GM12875 (cell line): ENCODE data around the gene ZNF664.
"Not testable (repeated sequence)": the region's sequence is repeated elsewhere in the genome, so short reads cannot be mapped to it uniquely, and the experiment has no call there.

ENCODE experiments used
- H3K4me3 ChIP-seq: one replicate; pipeline ENCODE4 v1.5.1; 2011; ENCODE audit warnings: low read depth, low read length, control low read depth
- CTCF ChIP-seq: IDR thresholded peaks from 2 replicates; pipeline ENCODE4 v1.5.1; 2011; ENCODE audit warnings: low read depth, mild to moderate bottlenecking, control low read depth, inconsistent platforms, low read length, moderate library complexity, borderline replicate concordance; ENCODE audit not compliant: insufficient read depth

The ZNF664 gene

GRCh38 chr12:123942238-123942653, 30.8 kb upstream of the ZNF664 start:
- no peak for TF ChIP-seq CTCF

GRCh38 chr12:123942911-123943648, 29.9 kb upstream of the ZNF664 start:
- no peak for TF ChIP-seq CTCF
- H3K4me3 ChIP-seq: no peak overlapping the region

More at GRCh38 chr12:123942238-123942653, 30.8 kb upstream of the ZNF664 start:
- no peak overlapping the region for H3K4me3 ChIP-seq

- no peak for TF ChIP-seq CTCF
- no peak overlapping the region for H3K4me3 ChIP-seq
Measured at GRCh38 chr12:123943816-123944215, 29.2 kb upstream of the ZNF664 start.

GRCh38 chr12:123944696-123945095, 28.3 kb upstream of the ZNF664 start:
- no peak overlapping the region for H3K4me3 ChIP-seq
- no peak for TF ChIP-seq CTCF

- no peak overlapping the region for H3K4me3 ChIP-seq
- TF ChIP-seq CTCF: no peak
Measured at GRCh38 chr12:123945287-123946151, 27.5 kb upstream of the ZNF664 start.

GRCh38 chr12:123946152-123946515, 26.9 kb upstream of the ZNF664 start:
- no peak for TF ChIP-seq CTCF
- H3K4me3 ChIP-seq: no peak overlapping the region

- H3K4me3 ChIP-seq: not testable (repeated sequence)
Measured at GRCh38 chr12:123946516-123947505, 26.2 kb upstream of the ZNF664 start.

- H3K4me3 ChIP-seq: not testable (repeated sequence)
Measured at GRCh38 chr12:123947531-123947930, 25.5 kb upstream of the ZNF664 start.
